Measurements from ENCODE around the gene GFOD1.
"Not testable (repeated sequence)": the region's sequence is repeated elsewhere in the genome, so short reads cannot be mapped to it uniquely, and the experiment has no call there.

The GFOD1 gene

DNA sequence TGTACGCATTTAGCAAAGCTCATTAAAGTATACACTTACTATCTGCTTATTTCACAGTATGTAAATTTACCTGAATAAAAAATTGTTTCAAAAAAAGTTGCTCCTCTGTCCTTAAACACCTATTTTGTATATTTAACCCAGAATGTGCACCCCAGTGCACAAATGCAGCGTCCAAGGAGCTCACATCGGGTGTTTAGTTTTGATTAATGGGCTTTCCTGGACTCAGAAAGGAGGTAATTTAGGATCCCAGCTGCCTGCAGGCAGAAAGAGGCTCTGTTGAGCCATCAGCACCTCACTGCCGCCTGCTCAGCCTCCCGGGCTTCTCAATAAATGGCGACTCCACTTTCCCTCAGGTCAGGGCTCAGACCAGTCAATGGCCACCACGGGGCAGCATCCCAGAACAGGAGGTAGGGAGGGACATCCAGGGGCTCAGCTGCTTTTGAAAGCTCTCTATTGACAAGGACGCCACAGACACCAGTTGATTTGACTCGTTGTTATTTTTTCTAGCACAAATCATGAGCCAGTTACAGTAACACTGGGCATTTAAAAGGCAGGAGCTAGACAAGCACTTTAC, 88.9 kb downstream of the GFOD1 start:
- no peak for DNase-seq

DNA sequence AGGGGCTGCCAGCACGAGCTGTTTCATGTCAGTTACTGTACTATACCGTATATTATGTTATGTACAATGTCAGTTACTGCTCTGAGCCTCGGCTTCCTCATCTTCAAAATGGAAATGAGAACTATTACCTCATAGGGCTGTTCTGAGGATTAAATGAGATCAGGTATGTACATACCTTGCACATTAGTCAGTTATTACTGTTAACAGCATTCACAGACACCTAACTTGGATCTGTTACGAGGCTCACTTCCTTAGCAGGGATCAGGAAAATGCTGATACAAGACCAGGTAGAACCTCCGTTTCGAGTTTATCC, 89.4 kb downstream of the GFOD1 start:
- DNase-seq: no peak

DNA sequence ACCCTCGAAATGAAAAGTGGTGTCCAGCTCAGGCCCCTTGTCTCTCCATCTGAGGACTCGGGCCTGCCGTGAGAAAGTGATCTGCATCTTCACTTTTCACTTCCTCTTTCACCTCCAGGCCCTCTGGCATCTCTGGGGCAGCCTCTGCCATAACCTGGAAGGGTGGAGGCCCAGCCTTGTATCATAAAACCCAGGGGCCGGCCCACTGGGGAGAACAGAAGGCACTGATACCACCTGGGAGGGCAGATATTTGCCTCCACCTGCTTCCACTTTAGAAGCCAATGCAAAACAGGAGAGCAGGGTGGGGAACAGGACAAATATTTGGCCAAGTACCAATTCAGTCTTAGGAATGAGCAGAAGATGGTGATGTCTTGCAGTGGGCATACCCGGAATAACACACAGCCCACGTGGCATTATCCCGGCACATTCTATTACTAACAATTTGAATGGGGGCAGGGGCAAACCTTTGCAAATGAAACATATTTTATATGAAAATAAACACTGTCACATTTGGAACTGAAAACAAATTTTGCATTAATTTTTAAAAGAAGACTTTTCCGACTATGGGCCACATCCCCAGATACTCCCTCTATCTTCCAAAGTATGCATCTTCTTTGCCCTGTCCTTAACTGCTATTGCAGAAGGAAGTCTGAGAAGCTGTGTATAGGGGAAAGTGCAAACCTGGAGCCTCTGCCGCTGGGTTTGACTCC, 89.9 kb downstream of the GFOD1 start:
- DNase-seq: no peak

DNA sequence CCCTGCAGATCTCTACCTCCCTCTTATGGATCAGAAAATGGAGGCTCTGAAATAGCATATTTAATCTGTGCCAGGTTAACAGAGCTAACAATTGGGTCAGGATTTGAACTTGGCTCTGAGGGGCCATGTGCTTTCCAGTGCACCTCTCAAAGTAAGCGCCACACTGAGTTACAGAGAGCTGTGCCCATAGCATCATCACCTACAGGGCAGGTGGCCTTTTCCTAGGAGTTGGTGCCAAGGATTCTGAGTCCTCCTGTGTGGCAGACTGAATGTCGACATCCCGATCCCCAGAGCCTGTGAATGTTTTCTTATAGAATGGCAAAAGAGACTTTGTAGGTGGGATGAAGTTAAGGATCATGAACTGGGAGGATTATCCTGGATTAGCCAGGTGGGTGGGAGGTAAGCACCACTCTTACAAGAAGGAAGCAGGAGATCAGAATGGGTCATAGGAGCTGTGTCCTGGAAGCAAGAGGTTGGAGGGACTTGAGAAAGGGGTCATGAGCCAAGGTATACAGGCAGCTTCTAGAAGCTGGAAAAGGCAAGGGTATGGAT, 91.1 kb downstream of the GFOD1 start:
- no peak for DNase-seq

DNA sequence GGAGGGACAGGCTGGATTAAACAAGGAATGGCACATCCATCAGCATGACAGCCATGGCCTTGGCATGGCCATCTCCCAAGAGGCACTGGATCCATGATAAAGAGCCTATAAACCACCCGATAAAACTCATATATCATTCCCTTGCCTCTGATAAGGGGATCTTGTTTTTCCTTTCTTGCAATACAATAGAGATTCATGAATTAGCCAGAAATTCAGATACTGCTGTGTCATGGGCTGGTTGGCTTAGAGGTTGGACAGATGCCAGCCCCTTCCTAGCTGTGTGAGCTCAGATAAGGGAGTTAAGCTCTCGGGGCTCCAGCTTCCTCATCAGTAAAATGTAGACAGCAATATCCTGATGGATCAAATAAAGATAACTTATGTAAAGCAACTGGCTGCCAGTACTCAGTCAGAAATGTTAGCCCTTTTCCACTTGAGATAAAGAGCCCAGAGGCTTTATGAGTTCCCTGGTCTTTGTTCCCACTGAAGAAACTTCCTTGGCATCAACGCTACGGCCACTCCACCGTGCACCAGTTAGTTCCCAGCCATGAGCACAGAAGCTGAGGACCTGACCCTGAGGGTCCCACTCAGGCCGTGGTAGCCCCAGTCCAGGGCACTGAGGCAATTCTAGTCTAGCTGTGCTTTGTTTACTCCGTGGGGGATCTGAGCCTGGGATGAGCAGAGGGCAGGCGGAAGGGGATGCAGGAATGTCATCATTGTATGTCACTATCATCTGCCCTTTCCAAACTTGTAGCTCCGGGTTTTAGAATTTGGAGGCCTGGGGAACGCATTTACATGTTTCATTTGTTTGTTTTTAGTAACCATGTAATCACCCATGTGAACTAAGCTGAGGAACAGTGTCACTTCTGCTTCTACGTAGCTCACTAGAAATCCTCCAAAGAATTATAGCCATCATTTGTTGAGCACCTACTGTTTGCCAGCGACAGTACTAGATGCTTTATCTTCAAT, 91.8 kb downstream of the GFOD1 start:
- DNase-seq: no peak

DNA sequence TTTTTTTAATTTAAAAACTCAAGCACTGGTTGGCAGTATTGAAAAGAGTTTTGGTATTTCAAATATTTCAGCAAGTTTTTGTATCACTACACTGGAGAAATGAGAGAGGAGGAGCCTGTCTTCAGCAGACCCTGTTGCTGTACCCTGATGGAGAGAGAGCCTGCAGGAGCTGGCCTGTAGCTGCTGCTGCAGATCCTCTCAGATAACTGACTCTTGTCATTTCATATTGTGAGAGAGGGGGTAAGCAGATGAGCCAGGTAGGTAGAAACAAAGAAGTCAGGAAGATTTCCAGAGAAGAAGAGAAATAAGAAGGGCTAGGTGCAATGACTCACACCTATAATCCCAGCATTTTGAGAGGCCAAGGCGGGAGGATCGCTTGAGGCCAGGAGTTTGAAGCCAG, 94.9 kb downstream of the GFOD1 start:
- DNase-seq: no peak

DNA sequence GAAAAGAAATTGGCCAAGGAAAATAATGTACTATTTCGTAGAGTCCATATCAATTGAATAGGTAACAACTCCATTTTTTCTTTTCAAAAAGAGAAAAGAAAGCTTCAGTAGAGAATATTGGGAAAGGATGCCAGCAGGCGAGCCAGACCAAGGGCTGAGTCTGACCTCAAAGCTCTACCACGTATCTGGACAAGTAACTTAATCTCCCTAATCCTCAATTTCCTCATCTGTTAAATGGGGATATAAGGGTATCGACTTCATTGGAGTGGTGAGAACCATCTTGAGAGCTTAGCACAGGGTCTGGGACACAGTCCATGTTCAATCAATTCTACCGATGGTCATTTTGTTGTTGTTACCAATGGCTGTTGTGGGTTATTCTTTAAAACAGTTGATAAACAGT, 95.9 kb downstream of the GFOD1 start:
- no peak for DNase-seq

DNA sequence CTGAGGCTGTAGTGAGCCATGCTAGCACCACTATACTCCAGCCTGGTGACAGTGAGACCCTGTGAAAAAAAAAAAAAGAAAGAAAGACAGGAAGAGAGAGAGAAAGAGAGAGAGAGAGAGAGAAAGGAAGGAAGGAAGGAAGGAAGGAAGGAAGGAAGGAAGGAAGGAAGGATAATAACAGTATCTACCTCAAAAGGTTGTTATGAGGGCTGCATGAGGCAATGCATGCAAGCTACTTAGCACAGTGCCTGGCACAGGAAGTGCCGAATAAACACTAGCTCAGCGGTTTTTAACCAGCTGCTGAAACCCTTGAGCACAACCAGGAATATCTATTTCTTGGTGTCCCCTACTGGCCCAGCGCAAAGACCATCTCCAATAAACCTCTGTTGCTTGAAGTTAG, 96.7 kb downstream of the GFOD1 start:
- DNase-seq: no peak

DNA sequence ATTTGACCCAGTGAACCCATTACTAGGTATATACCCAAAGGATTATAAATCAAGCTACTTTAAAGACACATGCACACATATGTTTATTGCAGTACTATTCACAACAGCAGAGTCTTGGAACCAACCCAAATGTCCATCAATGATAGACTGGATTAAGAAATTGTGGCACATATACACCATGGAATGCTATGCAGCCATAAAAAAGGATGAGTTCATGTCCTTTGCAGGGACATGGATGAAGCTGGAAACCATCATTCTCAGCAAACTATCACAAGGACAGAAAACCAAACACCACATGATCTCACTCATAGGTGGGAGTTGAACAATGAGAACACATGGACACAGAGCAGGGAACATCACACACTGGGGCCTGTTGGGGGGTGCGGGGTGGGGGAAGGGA, 98.2 kb downstream of the GFOD1 start:
- DNase-seq: not testable (repeated sequence)

DNA sequence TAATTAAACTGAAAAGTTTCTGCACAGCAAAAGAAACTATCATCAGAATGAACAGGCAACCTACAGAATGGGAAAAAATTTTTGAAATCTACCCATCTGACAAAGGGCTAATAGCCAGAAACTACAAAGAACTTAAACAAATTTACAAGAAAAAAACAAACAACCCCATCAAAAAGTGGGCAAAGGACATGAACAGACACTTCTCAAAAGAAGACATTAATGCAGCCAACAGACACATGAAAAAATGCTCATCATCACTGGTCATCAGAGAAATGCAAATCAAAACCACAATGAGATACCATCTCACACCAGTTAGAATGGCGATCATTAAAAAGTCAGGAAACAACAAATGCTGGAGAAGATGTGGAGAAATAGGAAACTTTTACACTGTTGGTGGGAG, 98.6 kb downstream of the GFOD1 start:
- not testable (repeated sequence) for DNase-seq

DNA sequence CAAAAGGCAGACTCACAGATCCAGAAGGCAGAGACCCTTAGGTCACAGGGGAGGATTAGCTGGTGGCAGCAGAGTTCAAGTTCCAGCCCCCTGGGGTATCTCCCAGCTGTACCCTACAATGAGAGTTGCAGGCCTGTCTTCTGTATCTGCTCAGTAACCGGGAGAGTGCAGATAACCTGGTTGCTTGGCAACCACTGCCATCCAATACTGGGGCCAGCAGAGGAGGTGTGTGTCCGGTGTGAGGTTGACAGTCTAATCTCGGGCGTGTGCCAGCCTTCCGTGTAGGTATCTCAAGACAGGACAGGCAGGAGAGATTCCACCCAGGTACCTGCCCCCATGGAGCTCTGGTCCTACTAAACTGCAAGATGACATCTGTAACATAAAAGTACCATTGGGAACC, 102.4 kb downstream of the GFOD1 start:
- DNase-seq: no peak

DNA sequence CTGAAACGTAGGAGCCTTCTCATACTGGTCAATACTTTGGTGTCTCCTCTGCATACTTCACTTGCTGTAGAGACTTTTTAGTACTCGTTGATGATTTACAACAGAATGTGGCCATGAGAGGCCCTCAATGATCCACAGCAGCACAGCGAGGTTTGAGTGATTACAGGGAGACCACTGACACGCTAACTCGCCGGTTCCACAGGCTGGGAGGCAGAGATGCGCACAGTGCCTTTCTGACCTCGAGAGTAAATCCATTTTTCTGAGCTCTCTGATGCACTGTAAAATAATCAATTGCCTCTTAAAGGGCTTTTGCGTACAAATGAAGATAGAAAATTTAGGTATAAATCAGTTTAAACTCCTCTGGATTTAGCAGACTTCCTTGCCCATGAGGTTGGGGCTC, 102.9 kb downstream of the GFOD1 start:
- no peak for DNase-seq

DNA sequence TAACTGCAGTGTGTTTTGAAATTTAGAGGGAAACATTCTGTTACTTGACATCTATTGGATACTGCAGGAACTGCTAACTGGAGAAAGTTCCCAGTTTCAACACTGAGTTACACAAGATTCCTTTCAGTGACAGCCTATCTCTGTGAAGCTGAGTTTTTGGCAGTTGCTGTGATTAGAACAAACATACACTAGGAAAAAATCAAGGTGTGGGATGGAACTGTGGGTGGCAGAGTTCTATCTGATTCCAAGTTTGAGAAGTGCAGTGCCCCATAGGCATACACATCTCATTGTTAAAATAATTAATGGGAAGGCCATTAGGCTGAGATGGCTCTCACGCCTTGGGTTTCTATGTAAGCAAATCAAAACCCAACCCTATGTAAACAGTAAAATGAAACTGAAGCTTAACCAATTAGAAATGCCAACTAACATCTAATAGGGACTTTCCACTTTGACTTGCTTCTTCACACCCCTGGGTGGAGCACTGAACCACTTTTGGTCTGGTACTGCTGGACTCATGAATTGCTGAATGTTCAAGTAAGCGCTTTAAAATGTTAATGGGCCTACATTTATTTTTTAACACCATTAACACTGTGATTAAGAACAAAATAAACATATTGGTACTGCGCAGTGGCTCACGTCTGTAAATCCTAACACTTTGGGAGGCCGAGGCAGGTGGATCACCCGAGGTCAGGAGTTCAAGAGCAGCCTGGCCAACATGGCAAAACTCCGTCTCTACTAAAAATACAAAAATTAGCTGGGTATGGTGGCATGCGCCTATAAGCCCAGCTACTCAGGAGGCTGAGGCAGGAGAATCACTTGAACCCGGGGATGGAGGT, 103.9 kb downstream of the GFOD1 start:
- DNase-seq: no peak

DNA sequence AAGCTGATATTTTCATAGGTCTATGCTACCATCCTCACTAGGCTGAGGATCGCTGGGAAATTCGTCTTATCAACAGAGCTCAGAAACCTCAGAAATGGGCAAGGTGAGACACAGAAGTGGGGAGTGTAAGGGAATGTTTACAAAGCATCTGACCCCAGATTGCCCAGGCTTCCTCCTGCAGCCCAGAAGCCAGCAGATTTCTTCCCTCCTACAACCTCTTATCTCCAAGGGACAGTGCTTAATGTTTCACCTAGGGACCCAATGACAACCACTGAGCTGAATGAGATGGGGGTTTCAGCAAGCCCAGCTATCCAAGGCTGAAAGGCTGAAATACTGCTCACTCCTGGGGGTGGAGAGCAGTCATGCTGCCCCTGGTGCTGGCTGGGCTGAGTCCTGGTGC, 106.6 kb downstream of the GFOD1 start:
- DNase-seq: no peak

DNA sequence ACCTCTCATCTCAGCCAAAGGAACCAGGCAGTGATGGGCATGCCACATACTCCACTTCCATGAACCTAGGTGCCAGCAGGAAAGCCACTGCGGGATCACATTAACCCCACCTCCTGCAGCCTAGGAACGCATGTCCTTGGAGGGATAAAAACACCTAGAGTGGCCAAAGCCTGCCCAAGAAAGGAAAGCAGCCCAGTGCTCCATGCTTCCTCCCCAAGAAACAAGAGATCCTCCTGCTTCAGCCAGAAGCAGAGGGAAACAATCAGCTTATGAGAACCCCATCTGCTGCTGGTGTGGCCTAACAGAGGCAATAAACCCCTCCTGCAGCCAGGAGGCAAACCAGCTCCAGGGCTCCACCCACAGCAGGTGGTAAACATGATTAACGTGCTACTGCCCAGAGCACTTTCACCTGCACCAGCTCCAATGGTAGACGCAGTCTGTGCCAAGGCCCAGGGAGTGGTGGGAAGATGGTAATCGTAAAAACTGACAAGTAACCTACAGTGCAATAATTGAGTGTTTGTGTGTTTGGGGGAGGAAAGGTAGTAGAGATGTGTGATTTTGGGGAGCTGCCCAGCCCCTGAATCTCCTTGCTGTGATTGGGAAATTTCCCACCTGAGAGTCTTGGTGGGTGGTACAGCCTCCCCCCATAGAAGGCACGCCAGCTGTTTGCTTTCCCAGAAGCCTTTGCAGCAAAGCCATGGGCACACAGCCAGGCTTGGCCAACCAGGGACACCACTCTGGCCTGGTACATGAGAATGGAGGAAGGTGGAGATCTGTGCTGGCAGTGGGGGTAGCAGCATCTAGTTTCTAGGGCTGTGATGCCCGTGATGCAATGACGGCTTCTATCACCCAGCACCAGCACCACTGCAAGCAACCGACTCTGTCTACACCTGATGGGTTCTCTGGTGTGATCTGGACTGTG, 108.5 kb downstream of the GFOD1 start:
- no peak for DNase-seq

DNA sequence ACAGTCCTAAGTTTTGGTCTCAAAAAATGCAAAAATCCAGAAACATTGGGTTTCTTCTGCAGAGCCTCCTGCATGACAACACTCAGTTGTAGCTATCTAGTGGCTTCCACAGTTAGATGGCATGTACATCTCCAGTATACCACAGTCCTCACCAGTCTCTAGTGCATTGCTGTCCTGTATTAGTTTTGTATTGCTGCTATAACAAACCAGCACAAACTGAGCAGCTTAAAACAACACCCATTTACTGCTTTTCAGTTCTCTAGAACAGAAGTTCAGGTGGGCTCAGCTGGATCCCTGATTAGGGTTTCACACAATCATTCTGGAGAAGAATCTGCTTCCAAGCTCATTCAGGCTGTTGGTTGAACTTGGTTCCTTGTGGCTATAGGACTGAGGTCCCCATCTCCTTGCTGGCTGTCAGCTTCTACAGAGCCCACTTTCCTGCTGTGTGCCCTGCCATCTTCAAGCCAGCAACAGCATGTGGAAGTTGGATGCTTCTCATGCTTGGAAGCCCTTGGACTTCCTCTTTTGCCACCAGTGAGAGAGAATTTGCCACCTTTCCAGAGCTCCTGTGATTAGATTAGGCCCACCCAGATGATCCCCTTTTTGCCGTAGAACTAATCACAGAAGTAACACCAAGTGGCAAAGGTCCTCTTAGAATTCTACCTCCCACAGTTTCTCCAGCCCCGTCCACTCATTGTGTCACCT, 110.2 kb downstream of the GFOD1 start:
- DNase-seq: no peak

DNA sequence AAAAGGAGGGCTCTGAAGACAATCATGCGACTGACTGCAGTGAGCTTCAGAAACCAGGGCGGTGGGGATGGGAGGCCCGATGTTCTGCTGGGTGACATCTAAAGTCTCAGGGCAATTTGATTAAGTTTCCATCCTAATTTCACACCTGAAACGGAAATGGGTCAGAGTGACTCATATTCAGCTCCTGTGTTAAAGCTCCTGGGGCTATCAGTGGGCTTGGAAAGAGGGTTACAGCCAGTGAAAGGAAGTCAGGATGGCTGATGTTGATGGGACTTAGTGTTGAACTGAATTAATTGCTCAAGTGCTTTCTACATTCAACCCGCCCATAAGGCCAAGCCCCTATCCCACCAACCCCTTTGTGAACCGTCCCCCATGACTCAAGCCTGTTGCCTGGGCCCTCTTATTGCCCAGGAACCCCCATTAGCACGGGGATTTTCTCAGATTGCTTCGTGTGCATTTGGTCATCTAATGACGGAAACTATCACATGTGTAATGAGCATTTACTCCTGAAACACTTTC, 112.0 kb downstream of the GFOD1 start:
- peak; percentile 24 for DNase-seq

DNA sequence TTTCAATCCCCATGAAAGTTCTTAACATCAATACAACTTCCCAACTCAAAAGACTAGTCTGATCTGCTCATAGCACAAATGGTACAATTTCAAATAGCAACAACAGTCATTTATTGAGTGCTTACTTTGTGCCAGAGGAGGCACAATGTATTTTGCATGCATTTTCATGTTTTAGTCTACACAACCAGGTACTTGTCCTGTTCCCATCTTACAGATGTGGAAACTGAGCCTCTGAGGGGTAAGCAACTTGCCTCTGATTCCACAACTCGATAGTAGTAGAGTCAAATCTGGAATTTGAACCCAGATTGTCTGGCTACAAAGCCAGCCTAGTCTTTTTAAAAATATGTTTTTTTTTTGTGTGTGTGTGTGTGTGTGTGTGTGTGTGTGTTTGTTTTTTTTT, 113.5 kb downstream of the GFOD1 start:
- no peak for DNase-seq

DNA sequence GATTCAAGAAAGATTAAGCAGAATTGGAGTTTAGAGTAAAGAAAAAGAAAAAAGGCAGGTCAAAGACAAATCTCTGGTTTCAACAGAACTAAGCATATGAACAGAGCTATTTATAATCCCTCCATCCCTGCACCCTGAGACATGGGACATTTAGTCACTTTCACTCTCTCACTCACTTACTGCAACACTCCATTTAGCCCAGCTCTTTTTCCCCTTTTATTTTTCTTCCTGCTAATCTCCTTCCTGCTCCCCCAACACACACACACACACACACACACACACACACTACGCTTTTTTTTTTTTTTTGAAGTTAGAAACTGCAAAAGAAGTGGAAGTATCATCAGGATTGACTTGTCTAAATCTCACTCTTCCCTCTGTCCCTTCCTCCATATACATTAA, 113.9 kb downstream of the GFOD1 start:
- DNase-seq: no peak

DNA sequence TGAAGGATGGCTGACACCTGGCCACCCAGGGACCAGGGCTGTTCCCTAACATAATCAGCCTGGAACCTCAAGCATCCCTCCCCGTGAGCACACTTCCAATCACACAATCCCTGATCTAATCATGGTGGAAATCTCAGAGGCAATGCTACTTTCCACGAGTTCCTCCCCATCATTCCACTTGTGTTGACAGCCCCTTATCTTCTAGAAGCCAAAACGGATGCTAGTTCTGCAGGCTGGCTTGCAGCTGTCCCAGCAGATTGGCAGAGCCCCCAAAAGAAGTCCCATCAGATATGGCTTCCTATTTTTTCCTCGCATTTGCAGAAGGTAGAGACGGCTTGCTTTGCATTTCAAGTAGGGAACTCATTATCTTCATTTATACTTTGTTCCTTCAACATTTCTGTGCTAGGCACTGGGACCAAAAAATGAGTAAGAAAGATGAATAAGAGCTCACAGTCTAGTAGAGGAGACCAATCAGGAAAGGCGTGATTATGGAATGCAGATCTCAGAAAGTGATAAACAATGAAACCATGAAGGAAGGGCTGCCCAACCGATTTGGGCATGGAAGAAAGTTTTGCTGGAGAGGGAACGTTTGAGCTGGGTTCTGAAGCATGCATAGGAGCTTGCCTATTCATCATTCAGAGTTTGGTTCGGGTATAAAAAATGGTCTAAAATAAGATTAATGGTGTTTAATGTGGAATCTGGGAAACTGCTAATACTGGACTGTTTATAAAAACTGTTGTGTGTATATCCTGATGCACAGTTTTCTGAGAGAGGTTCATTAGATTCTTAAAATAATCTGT, 114.5 kb downstream of the GFOD1 start:
- no peak for DNase-seq

Data from stimulated activated CD4-positive, alpha-beta T cell treated with anti-CD3 and anti-CD28 coated beads, Interleukin-12 subunit alpha, Interleukin-12 subunit beta, amount 100 ng/mL, for 4 hours (primary cell).